ENCODE measurements around the gene IL16.

Gene IL16

GRCh38 chr15:81225161-81225671 is 28.5 kb downstream of the IL16 start:
- TF ChIP-seq, protein P1, sequence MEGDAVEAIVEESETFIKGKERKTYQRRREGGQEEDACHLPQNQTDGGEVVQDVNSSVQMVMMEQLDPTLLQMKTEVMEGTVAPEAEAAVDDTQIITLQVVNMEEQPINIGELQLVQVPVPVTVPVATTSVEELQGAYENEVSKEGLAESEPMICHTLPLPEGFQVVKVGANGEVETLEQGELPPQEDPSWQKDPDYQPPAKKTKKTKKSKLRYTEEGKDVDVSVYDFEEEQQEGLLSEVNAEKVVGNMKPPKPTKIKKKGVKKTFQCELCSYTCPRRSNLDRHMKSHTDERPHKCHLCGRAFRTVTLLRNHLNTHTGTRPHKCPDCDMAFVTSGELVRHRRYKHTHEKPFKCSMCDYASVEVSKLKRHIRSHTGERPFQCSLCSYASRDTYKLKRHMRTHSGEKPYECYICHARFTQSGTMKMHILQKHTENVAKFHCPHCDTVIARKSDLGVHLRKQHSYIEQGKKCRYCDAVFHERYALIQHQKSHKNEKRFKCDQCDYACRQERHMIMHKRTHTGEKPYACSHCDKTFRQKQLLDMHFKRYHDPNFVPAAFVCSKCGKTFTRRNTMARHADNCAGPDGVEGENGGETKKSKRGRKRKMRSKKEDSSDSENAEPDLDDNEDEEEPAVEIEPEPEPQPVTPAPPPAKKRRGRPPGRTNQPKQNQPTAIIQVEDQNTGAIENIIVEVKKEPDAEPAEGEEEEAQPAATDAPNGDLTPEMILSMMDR (IDR thresholded peaks at IDR 0.05; ENCODE audit: insufficient read depth, low read depth, low read length, missing control alignments), result no peak
- H3K4me3 ChIP-seq (ENCODE audit: low read depth, low read length), result no peak overlapping the region
- DNase-seq (ENCODE audit: low read depth), result no peak

GRCh38 chr15:81227716-81228115 is 31.0 kb downstream of the IL16 start:
- DNase-seq (ENCODE audit: low read depth), result no peak
- no peak overlapping the region for H3K4me3 ChIP-seq (ENCODE audit: low read depth, low read length)
- TF ChIP-seq, protein P1 (IDR thresholded peaks at IDR 0.05; ENCODE audit: insufficient read depth, low read depth, low read length, missing control alignments), result no peak

DNA sequence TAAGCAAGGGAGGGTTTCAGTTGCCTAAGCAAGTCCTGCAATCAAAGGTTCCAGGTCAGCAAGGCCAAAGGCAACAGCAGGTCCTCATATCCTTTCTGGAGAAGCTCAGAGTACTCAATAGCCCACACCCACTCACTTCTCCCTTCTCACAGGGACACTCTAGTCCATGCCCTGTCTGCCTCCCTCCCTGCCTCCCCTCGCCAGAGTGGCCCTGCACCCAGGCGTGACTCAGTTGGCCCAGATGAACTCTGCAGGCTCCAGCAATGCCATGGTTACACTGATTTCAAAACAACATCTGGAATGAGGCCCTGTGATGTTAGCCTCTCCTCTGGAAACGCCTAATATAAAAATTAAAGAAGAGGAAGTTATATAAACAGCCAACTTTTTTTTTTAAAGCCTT is 32.9 kb downstream of the IL16 start:
- H3K4me3 ChIP-seq (ENCODE audit: low read depth, low read length), result no peak overlapping the region
- TF ChIP-seq, protein P1 (IDR thresholded peaks at IDR 0.05; ENCODE audit: insufficient read depth, low read depth, low read length, missing control alignments), result no peak
- DNase-seq (ENCODE audit: low read depth), result no peak

DNA sequence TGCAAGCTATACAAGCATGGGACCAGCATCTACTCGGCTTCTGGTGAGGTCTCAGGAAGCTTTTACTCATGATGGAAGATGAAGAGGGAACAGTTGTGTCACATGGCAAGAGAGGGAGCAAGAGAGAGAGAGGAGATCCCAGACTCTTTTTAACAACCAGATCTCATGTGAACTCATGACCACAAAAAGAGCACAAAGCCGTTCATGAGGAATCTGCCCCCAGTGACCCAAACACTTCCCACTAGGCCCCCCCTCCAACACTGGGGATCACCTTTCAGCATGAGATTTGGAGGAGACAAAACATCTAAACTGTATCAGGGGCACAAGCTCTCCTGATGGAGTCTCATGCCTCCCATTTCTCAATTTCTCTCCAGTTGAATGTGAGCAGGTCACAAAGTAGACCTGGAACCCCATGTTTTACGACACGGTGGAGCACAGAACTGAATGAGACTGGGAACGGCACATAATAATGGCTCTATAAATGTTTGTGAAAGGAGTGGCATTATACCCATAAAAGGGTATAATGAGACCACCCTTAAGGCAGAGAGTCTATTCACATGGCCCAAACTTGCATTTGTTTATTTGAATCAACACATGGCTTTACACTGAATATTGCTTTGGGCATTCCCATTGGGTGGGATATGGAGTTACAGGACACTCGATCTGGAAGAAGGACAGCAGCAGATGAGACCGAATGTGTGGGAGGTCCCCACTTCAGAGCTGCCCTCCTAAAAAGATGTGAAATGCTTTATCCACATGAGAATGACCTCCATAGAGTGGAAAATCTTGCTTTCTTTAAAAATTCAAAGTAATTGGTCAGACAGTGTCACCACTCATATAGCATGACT is 38.8 kb downstream of the IL16 start:
- no peak overlapping the region for H3K4me3 ChIP-seq (ENCODE audit: low read depth, low read length)
- DNase-seq (ENCODE audit: low read depth), result no peak
- TF ChIP-seq, protein P1 (IDR thresholded peaks at IDR 0.05; ENCODE audit: insufficient read depth, low read depth, low read length, missing control alignments), result no peak

DNA sequence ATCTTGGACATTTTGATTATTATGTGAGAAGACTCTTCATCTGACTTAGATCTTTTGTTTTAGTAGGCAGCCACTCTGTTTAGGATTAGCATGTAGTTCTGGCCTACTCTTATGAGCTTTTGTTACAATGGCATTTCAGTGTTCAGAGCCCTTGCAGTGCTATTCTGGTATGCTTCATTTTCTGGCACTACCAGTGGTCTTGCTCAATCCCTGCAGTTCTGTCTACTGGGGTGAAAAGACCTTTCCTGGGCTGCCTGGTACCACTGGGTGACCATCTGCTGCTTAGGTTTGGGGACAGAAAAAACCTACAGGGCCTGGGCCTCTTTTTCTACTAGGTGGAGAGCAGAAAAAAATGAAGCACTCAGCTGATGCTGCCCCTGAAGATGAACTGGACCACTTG is 42.5 kb downstream of the IL16 start:
- no peak for DNase-seq (ENCODE audit: low read depth)
- H3K4me3 ChIP-seq (ENCODE audit: low read depth, low read length), result no peak overlapping the region
- TF ChIP-seq, protein P1 (IDR thresholded peaks at IDR 0.05; ENCODE audit: insufficient read depth, low read depth, low read length, missing control alignments), result no peak

GRCh38 chr15:81242778-81243177 is 46.1 kb downstream of the IL16 start:
- no peak for DNase-seq (ENCODE audit: low read depth)
- TF ChIP-seq, protein P1 (IDR thresholded peaks at IDR 0.05; ENCODE audit: insufficient read depth, low read depth, low read length, missing control alignments), result no peak
- H3K4me3 ChIP-seq (ENCODE audit: low read depth, low read length), result no peak overlapping the region

All from GM12865 (cell line).